Smooth muscle cell (in vitro differentiated cells): ENCODE measurements around the gene ITFG2. TPM values are rescaled to one million over a fixed set of nuclear protein-coding genes. Genes with fewer than 3 reads are reported as not detected.

Source experiments
- DNase-seq: peaks from one replicate; lab custom pipeline; 2025; ENCODE audit not compliant: unreplicated experiment; lab: John Stamatoyannopoulos, UW
- H2AFZ ChIP-seq: fragments of 200-600 bp; sonication (generic); 2 replicates; pipeline ENCODE4 v1.6.0; 2016; ENCODE audit warnings: antibody characterized with exemption, low read depth, mild to moderate bottlenecking
- H3F3A ChIP-seq: fragments of 200-600 bp; sonication (generic); 2 replicates; pipeline ENCODE4 v1.6.0; 2017; ENCODE audit warnings: antibody characterized with exemption, low read depth
- H3K27ac ChIP-seq: fragments of 200-600 bp; sonication (generic); 2 replicates; pipeline ENCODE4 v1.5.1; 2016; ENCODE audit warnings: low read depth, mild to moderate bottlenecking
- H3K27me3 ChIP-seq: fragments of 200-600 bp; sonication (generic); 2 replicates; pipeline ENCODE4 v1.6.1; 2016; ENCODE audit warnings: low read depth, mild to moderate bottlenecking
- H3K36me3 ChIP-seq: fragments of 200-600 bp; sonication (generic); 2 replicates; pipeline ENCODE4 v1.5.1; 2016; ENCODE audit warnings: low read depth
- H3K4me1 ChIP-seq: fragments of 200-600 bp; sonication (generic); 2 replicates; pipeline ENCODE4 v1.5.1; 2016; ENCODE audit warnings: low read depth
- H3K4me2 ChIP-seq: fragments of 200-600 bp; sonication (generic); 2 replicates; pipeline ENCODE4 v1.6.0; 2016; ENCODE audit warnings: mild to moderate bottlenecking
- H3K4me3 ChIP-seq: fragments of 200-600 bp; sonication (generic); 2 replicates; pipeline ENCODE4 v1.5.1; 2016; ENCODE audit warnings: mild to moderate bottlenecking
- H3K79me2 ChIP-seq: fragments of 200-600 bp; sonication (generic); 2 replicates; pipeline ENCODE4 v1.6.0; 2016; ENCODE audit warnings: low read depth, mild to moderate bottlenecking
- H3K9ac ChIP-seq: fragments of 200-600 bp; sonication (generic); 2 replicates; pipeline ENCODE4 v1.6.0; 2016; ENCODE audit warnings: low read depth
- H3K9me3 ChIP-seq: fragments of 200-600 bp; sonication (generic); replicated peaks from 2 replicates; pipeline ENCODE4 v1.5.1; 2016; ENCODE audit warnings: low read depth
- H4K20me1 ChIP-seq: fragments of 200-600 bp; sonication (generic); 2 replicates; pipeline ENCODE4 v1.6.0; 2016; ENCODE audit warnings: low read depth
- CTCF ChIP-seq: fragments of 200-600 bp; sonication (generic); IDR thresholded peaks from 2 replicates; pipeline ENCODE4 v1.5.1; 2017; ENCODE audit warnings: borderline replicate concordance, mild to moderate bottlenecking, antibody characterized with exemption; ENCODE audit not compliant: insufficient read depth, poor library complexity, severe bottlenecking
- WGBS: methylation state at CpG from one replicate; pipeline ENCODE4 v1.1.7; 2016; ENCODE audit warnings: low lambda C conversion rate; 5-methylcytosine and 5-hydroxymethylcytosine counted together
- polyA plus RNA-seq: library from polyadenylated mRNA; unstranded; fragments of >200 nt; fragmentation: Nextera tagmentation; extraction: Ambion mirVana; gene quantifications from 2 replicates; pipeline ENCODE4 v1.2.1, GENCODE V29; 2016
- total RNA-seq: library from RNA; depleted of rRNA; stranded (reverse); fragments of >200 nt; gene quantifications from 2 replicates; pipeline ENCODE4 v1.2.3, GENCODE V29; 2014

The ITFG2 gene
- total and polyA plus RNA-seq, 2 experiments from 2014 or later: 14.3 to 21.5 TPM

GRCh38 chr12:2779281-2779680 is 33.2 kb upstream of the ITFG2 start:
- no peak overlapping the region for H3K4me2 ChIP-seq
- H3K4me1 ChIP-seq: peaks cover 4% of the 10 kb centered on the region
- H3F3A ChIP-seq: no peaks in the 10 kb centered on the region
- H2AFZ ChIP-seq: no peak overlapping the region
- no peaks in the 10 kb centered on the region for H4K20me1 ChIP-seq
- H3K4me3 ChIP-seq: no peak overlapping the region
- WGBS: 47% methylated on average over 4 of the region's 4 CpGs
- no peak overlapping the region for H3K27ac ChIP-seq
- H3K9me3 ChIP-seq: no peaks in the 10 kb centered on the region
- H3K27me3 ChIP-seq: peaks cover 6% of the 10 kb centered on the region
- no peaks in the 10 kb centered on the region for H3K36me3 ChIP-seq
- no peak for TF ChIP-seq CTCF
- DNase-seq: no peak
- no peak overlapping the region for H3K9ac ChIP-seq
- H3K79me2 ChIP-seq: no peaks in the 10 kb centered on the region

GRCh38 chr12:2783936-2784600 is 28.4 kb upstream of the ITFG2 start:
- Histone ChIP-seq H3K9ac (no peak overlapping the region), H4K20me1 (no peaks in the 10 kb centered on the region), H3K9me3 (no peaks in the 10 kb centered on the region), H3K27ac (no peak overlapping the region), H3F3A (no peaks in the 10 kb centered on the region), H3K4me2 (peak overlapping the region; percentile 60), H3K79me2 (no peaks in the 10 kb centered on the region), H3K36me3 (no peaks in the 10 kb centered on the region), H3K4me1 (no peaks in the 10 kb centered on the region), H3K4me3 (no peak overlapping the region), H3K27me3 (peaks cover 21% of the 10 kb centered on the region), H2AFZ (no peak overlapping the region)
- DNase-seq: peak; percentile 5
- WGBS: 16% methylated on average over 23 of the region's 25 CpGs
- peak; percentile 81 for TF ChIP-seq CTCF

GRCh38 chr12:2785017-2785416 is 27.5 kb upstream of the ITFG2 start:
- no peaks in the 10 kb centered on the region for H3K9me3 ChIP-seq
- H3K9ac ChIP-seq: no peak overlapping the region
- TF ChIP-seq CTCF: no peak
- no peak overlapping the region for H2AFZ ChIP-seq
- H3K4me3 ChIP-seq: no peak overlapping the region
- no peak overlapping the region for H3K4me2 ChIP-seq
- H3F3A ChIP-seq: no peaks in the 10 kb centered on the region
- no peaks in the 10 kb centered on the region for H4K20me1 ChIP-seq
- WGBS: 47% methylated on average over 5 of the region's 5 CpGs
- no peaks in the 10 kb centered on the region for H3K79me2 ChIP-seq
- no peaks in the 10 kb centered on the region for H3K36me3 ChIP-seq
- H3K27me3 ChIP-seq: peaks cover 21% of the 10 kb centered on the region
- no peaks in the 10 kb centered on the region for H3K4me1 ChIP-seq
- DNase-seq: no peak
- H3K27ac ChIP-seq: no peak overlapping the region

- H4K20me1 ChIP-seq: peaks cover 1% of the 10 kb centered on the region
- H3F3A ChIP-seq: no peaks in the 10 kb centered on the region
- no peak overlapping the region for H3K9ac ChIP-seq
- no peak for DNase-seq
- H3K4me3 ChIP-seq: no peak overlapping the region
- no peak overlapping the region for H3K27ac ChIP-seq
- H3K4me1 ChIP-seq: peaks cover under 1% of the 10 kb centered on the region
- H2AFZ ChIP-seq: no peak overlapping the region
- peaks cover under 1% of the 10 kb centered on the region for H3K27me3 ChIP-seq
- TF ChIP-seq CTCF: no peak
- H3K9me3 ChIP-seq: no peaks in the 10 kb centered on the region
- 86% methylated on average over 6 of the region's 6 CpGs for WGBS
- peaks cover 5% of the 10 kb centered on the region for H3K79me2 ChIP-seq
- no peaks in the 10 kb centered on the region for H3K36me3 ChIP-seq
- no peak overlapping the region for H3K4me2 ChIP-seq
Observed at GRCh38 chr12:2791089-2791488, 21.4 kb upstream of the ITFG2 start.
